Nephron (organoid): ENCODE results near the gene DENND1A.
"Not testable (repeated sequence)": the region's sequence is repeated elsewhere in the genome, so short reads cannot be mapped to it uniquely, and the experiment has no call there.

Source experiments
- H3K27ac Mint-ChIP-seq, 3 experiments: 2 replicates each; pipeline ENCODE4 v1.8.0; 2020; ENCODE audit warnings: mixed read lengths in 3 of 3, mild to moderate bottlenecking in 2 of 3, moderate library complexity in 1 of 3
- H3K27me3 Mint-ChIP-seq: 2 replicates; pipeline ENCODE4 v1.8.0; 2021; ENCODE audit warnings: low read depth, mild to moderate bottlenecking, moderate library complexity, mixed read lengths
- H3K36me3 Mint-ChIP-seq: 2 replicates; pipeline ENCODE4 v1.8.0; 2020; ENCODE audit warnings: low read depth, mixed read lengths
- H3K4me1 Mint-ChIP-seq: 2 replicates; pipeline ENCODE4 v1.8.0; 2020; ENCODE audit warnings: mixed read lengths
- H3K4me3 Mint-ChIP-seq, 3 experiments: 2 replicates each; pipeline ENCODE4 v1.8.0; 2020; ENCODE audit warnings: mild to moderate bottlenecking in 3 of 3, mixed read lengths in 3 of 3, moderate library complexity in 2 of 3
- H3K9me3 Mint-ChIP-seq: 2 replicates; pipeline ENCODE4 v1.8.0; 2020; ENCODE audit warnings: mixed read lengths
- CTCF ChIP-seq, 3 experiments: fragments of 200-600 bp; sonication (generic); IDR thresholded peaks; one replicate each; pipeline ENCODE4 v1.5.0; 2021; ENCODE audit warnings: antibody characterized with exemption in 3 of 3; ENCODE audit not compliant: unreplicated experiment in 3 of 3

Gene DENND1A

GRCh38 chr9:123938401-123938800 lies 8.5 kb upstream of the DENND1A start:
- Mint-ChIP-seq H3K36me3 (no peaks in the 10 kb centered on the region), H3K27me3 (peaks cover 22% of the 10 kb centered on the region), H3K27ac (no peak overlapping the region), H3K9me3 (peaks cover 13% of the 10 kb centered on the region), H3K4me1 (peaks cover 11% of the 10 kb centered on the region), H3K4me3 (no peak overlapping the region)
- no peak for TF ChIP-seq CTCF (IDR thresholded peaks at IDR 0.05; ENCODE audit: unreplicated experiment in 3 of 3)

- Mint-ChIP-seq H3K4me1 (peaks cover 11% of the 10 kb centered on the region), H3K9me3 (peaks cover 13% of the 10 kb centered on the region), H3K27me3 (peaks cover 24% of the 10 kb centered on the region)
- H3K36me3 Mint-ChIP-seq, H3K27ac Mint-ChIP-seq, H3K4me3 Mint-ChIP-seq: not testable (repeated sequence)
Measured at GRCh38 chr9:123936575-123936974, 6.6 kb upstream of the DENND1A start.

- H3K27ac Mint-ChIP-seq, result no peak overlapping the region
Measured at GRCh38 chr9:123933440-123934212, 3.7 kb upstream of the DENND1A start.

GRCh38 chr9:123929177-123929869 lies 603 bp downstream of the DENND1A start:
- no peak for TF ChIP-seq CTCF (IDR thresholded peaks at IDR 0.05; ENCODE audit: unreplicated experiment in 3 of 3)
- peak overlapping the region; percentile 87 to 94 (median 91) for H3K4me3 Mint-ChIP-seq
- peaks cover 8% of the 10 kb centered on the region for H3K27me3 Mint-ChIP-seq
- H3K4me1 Mint-ChIP-seq, result peaks cover 30% of the 10 kb centered on the region
- peaks cover 3% of the 10 kb centered on the region for H3K9me3 Mint-ChIP-seq
- peak overlapping the region; percentile 70 to 85 (median 80) for H3K27ac Mint-ChIP-seq
- peaks cover 8% of the 10 kb centered on the region for H3K36me3 Mint-ChIP-seq

More at GRCh38 chr9:123933440-123934212, 3.7 kb upstream of the DENND1A start:
- H3K4me1 Mint-ChIP-seq, result peaks cover 18% of the 10 kb centered on the region
- H3K9me3 Mint-ChIP-seq, result peaks cover 13% of the 10 kb centered on the region
- no peaks in the 10 kb centered on the region for H3K36me3 Mint-ChIP-seq
- H3K4me3 Mint-ChIP-seq, result peak overlapping the region in 1 of 3 experiments; percentile 23
- H3K27me3 Mint-ChIP-seq, result peaks cover 18% of the 10 kb centered on the region
- TF ChIP-seq CTCF (IDR thresholded peaks at IDR 0.05; ENCODE audit: unreplicated experiment in 3 of 3), result no peak

GRCh38 chr9:123928533-123929176 lies 1.3 kb downstream of the DENND1A start:
- Mint-ChIP-seq H3K4me1 (peaks cover 30% of the 10 kb centered on the region), H3K36me3 (peaks cover 12% of the 10 kb centered on the region), H3K27me3 (peaks cover 8% of the 10 kb centered on the region), H3K4me3 (peak overlapping the region; percentile 87 to 94 (median 91)), H3K9me3 (peaks cover 6% of the 10 kb centered on the region), H3K27ac (peak overlapping the region; percentile 70 to 85 (median 80))
- TF ChIP-seq CTCF (IDR thresholded peaks at IDR 0.05; ENCODE audit: unreplicated experiment in 3 of 3), result no peak
